ENCODE results near the gene KRT3.

KRT3 gene

DNA sequence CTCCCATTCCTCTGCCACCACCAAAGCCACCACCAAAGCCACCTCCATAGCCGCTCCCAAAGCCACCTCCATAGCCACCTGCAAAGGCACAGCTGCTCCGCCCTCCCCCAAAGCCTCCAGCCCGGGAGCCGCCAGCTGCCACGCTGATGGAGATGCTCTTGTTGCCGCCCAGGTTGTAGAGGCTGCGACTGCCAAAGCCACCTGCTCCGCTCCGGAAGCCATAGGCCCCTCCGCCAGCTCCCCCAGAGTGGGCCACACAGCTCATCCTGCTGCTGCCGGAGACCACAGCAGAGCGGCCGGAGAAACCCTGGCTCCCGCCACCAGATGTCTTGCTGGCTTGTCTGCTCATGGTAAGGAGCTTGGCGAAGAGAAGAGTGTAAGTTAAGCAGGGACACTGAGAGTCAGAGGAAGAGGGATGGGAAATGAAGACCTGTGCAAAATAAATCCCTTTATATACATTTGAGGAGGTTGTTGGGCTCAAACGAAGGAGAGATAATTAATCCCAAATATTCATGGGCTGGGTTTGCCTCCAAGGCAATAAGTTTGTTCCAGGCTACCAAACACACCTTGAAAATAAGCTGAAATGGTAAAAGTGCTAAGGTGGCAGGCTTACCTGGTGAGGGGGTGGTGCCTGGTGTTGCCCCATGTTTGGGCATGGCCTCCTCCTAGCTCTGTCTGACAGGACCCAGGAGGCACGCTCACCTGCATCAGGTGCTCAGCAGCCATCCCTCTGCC is at the start of gene KRT3:
TSS of gene KRT3 (minus strand) at position 424 of the 735 bp plus-strand sequence. CDS start at position 349, 75 bp downstream.
- no peak for DNase-seq (ENCODE audit: low read depth)

DNA sequence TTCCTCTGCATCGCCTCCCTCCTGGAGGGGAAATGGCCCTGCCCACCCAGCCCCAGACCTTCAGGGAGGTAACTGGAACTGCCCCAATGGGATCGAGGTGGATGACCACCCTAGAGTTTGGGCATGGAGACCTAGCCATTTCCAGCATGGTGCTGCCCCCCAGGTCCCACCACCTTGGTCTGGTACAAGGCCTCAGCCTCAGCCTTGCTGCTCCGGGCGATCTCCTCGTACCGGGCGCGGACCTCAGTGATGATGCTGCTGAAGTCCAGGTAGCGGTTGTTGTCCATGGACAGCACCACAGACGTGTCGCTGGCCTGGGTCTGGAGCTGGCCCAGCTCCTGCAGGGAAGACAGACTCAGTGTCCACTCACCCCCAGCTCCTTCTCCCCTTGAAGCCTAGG is 48.5 kb upstream of the KRT3 start:
- no peak for DNase-seq (ENCODE audit: low read depth)

DNA sequence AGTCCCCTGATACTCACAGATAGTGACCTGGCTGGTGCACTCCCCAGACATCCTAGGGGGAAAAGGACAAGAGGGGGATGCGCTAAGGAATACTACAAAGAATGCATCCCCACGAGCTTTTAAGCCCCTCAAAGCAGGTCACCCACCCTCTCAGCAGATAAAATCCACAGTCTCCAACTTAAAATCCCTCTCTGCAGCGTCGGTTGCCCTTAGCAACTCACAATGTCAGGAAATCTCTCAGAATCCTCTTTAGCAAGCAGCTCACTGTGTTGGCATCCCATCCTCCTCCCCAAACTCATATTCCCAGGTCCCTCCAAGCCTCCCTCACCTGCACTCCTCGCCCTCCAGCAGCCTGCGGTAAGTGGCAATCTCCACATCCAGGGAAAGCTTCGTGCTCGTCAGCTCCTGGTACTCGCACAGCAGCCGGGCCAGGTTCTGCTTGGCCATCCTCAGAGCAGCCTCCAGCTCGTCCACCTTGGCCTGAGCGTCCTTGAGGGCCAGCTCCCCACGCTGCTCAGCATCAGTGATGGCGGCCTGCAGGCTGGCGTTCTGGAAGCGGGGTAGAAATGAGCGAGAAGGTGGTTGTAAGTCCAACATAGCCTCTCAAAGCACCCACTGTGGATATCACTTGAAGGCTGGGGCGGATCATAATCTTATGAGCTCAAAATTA is 43.7 kb upstream of the KRT3 start:
- DNase-seq (ENCODE audit: low read depth), result no peak

DNA sequence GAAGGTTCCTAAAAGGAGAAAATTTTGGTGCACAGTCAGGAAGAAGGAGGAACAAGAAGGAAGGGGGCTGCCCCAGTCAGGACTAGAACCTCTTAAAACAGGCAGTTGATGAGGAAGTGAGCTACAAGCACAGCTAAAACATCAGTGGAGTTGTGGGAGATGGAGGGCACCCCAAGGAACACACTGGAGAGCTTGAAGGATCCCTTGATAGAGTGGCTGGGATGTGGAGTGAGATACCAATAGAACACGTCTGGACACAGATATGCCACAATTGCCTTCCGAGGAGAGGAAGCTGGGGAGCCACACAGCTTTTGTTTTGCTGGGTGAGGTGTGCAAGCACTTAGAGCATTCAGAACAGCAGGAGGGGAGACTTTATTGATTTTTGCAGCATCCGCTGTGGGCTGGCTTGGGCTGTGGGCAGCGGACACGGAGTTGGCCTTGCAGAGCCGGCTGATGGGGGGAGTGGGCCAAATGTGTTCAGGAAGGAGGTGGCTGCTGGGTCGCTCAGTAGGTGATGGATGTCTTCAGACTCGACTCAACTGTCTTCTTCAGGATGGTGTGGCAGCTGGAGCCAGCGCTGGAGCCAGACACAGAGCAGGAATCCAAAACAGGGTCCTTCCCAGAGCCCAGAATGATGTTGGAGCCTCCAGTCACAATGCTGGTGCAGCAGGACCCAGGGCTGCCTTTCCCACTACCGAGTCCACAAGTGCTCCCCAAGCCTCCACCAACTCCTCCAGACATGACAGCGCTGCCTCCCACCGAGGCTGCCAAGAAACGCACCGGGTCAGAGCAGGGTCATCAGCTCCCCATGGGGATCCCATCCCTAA is 42.9 kb upstream of the KRT3 start:
- DNase-seq (ENCODE audit: low read depth), result no peak

DNA sequence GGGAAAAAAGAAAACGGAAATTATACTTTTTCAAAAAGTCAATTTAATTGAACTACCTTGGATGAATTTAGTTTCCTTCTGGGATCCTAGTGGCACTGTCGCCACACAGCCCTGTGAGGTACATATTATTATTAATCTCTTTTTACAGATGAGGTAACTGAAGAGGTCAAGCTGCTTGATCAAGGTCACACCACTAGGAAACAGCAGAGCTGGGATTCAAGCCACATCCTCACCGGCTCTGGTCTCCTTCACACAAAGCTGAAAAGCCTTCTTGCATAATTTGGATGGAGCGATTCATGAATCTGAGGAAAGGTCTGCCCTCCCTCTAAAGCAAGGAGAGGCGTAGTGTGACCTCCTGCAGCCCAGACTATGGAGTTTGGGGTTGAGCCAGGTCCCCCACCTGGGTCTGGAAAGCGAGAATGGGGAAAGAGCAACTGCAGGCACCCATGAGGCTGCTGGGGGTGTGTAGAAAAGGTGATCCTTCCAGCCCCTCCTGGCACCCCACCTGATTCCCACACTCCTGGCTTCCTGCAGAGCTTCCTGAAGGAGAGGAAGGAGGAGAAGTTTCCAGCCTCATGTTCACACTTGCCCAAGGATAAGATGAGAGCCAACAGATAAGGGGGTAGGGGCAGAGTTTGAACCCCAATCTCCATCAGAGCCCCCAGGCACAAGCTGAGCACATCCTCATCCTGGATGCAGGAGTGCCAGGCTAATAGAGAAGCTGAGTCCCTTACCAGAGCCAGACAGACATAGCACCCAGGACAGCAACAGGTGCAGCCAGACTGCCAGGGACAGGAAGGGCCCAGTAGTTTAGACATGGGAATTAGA is 42.1 kb upstream of the KRT3 start:
- DNase-seq (ENCODE audit: low read depth), result no peak

DNA sequence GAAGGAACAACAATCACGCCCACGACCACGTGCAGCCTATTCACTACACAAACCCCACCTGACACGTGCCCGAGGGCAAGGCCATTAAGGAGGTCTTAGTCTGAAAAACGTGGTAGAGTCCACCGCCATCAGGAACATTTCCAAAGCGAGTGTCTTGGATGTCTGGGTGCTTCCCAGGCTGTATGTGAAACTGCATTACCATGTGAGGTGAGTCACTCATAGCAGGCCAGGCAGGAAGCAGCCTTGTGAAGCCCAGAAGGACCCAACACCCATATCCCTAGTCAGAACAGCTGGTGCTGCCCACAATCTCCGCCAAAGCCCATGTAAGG is 41.5 kb upstream of the KRT3 start:
- DNase-seq (ENCODE audit: low read depth), result no peak

DNA sequence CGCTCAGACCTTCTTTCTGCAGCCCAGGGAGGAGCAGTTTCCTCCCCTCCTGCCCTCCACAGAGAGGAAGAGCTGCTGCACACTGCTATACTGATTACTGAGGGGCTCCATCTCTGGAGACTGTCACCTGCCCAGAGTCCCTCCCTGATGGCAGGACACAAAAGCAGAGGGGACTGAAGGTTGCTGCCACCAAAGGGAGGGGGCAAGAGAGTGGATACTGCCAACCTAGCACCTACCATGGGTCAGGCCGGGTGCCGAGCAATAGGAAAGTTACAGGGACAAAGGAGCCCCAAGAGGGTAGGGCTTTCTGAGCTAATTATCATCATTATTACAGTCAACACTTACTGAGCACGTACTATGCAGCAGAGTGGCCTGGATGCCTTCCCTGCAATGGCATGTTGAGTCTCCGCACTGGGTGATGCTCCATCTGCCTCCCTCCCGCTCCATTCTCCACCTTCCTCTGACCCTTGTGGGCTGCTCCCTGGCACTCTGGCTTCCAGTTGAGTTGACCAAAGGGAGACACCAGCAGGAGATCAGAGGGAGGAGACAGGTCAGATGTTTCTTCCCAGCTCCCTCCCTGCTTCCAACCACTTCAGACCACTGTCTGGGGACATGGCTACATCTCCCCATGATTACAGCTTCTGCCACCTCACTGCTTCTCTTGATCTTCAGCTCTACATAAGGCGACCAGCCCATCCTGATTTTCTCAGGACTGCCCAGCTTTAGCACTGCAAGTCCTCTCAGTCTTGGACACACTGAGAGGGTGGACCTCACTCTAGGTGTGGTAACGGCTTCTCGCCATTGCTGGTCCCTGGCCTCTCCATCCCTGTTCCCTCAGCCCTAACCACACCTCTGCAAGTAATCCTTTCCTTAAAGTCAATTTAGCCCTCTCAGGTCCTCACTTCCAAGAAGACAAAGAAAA is 40.8 kb upstream of the KRT3 start:
- no peak for DNase-seq (ENCODE audit: low read depth)

DNA sequence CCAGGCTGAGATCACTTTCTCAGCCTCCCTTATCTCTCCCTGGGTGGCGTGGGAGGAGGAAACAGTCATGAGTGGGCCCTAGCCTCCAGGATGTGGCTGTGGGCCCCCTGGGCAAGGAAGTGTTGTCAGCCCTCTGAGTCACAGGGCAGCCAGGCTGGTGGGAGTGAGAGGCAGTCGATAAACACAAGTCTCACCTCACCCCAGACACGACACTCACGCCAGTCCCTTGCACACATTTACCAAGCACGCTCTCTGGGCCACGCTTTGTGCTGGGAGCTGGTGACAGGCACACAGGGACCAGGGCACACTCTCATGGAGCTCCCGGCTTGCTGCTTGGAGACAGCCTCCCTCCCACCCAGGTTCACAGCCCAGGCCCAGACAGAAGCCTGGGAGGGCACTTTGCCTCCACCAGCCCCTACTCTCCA is 40.1 kb upstream of the KRT3 start:
- peak; percentile 27 for DNase-seq (ENCODE audit: low read depth)

DNA sequence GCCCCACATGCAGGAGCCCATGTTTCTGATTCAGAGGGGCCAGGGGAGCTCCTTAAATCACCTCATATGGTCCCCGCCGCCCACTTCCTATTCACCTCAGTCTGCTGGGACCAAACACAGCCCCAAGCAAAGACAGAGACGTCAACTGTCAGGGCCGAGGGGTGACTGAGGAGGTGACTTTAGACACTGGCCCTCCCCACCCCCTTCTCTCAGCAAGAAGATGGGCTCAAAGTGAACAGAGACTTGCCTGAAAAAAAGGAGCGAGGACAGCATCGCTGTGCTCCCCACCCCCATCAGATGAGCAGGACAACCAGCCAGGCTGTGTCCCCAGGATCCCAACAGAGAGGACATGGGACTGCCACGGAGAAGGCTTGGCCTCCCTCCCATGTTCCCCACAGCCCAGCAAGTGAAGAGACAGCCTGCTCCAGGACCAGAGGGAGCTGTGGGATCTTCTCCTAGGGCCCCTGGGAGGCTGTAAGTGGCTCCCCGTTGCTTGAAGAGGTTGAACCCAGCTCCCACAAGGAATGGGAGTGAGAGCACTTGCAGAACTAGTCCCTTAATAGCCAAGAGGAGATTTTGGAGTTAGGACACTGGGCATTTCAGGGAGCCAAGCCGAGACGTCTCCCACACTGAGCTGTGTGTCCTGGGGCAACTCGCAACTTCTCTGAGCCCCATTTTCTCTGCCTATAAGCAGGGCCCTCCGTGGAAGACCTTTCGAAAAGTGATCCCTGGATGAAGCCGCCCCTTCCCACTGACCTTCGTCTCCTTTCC is 39.5 kb upstream of the KRT3 start:
- DNase-seq (ENCODE audit: low read depth), result no peak

DNA sequence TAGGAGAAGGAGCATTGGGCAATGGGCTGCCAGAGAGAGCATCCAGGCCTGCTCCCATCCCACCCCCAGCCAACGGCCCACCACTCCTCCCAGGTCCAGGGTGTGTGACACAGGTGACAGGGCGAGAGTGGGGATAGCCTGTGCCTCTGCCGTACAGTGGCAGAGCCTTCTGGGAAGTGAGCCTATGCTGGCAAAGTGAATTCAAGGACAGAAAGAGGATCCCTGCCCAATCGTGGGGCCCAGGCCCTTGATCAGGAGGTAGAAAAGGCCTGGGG is 38.7 kb upstream of the KRT3 start:
- no peak for DNase-seq (ENCODE audit: low read depth)

DNA sequence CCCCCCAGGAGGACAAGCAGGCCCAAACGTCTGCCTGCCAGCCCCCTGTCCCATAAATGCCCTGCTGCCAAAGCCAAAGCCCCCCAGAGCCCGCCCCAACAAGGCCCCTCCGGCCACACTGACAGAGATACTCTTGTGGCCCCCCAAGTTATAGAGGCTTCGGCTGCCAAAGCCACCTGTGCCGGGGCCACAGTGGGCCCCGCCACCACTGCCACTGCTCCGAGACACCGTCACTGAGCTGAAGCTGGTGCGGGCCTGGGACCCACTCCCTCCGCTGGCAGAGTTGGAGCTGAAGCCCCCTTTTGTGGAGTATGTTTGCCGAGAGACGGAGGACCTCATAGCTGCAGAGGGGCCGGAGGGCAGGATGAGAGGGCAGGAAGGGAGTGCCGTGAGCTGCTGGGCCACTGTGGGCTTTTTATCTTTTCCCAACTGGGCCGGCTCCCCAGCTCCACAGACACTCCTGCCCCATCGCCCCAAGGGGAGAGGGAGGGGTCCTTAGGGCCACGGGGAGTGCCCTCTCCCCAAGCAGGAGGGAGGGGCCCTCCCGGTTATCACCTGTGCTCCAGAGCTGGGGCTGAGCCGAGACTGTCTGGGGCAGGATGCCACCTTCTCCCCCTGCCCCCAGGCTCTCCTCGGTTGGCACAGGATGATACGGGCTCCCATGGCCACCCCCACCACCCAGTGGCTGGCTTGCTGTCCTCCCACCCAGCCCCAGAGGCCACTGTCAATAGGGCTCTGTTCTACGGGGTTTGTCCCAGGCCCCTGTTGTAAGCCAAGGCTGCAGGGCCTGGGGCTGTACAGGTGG is 38.2 kb upstream of the KRT3 start, which contains the start of gene KRT79:
TSS of gene KRT79 (minus strand) at position 390 of the 805 bp plus-strand sequence. CDS start at position 339, 51 bp downstream.
- DNase-seq (ENCODE audit: low read depth), result no peak

DNA sequence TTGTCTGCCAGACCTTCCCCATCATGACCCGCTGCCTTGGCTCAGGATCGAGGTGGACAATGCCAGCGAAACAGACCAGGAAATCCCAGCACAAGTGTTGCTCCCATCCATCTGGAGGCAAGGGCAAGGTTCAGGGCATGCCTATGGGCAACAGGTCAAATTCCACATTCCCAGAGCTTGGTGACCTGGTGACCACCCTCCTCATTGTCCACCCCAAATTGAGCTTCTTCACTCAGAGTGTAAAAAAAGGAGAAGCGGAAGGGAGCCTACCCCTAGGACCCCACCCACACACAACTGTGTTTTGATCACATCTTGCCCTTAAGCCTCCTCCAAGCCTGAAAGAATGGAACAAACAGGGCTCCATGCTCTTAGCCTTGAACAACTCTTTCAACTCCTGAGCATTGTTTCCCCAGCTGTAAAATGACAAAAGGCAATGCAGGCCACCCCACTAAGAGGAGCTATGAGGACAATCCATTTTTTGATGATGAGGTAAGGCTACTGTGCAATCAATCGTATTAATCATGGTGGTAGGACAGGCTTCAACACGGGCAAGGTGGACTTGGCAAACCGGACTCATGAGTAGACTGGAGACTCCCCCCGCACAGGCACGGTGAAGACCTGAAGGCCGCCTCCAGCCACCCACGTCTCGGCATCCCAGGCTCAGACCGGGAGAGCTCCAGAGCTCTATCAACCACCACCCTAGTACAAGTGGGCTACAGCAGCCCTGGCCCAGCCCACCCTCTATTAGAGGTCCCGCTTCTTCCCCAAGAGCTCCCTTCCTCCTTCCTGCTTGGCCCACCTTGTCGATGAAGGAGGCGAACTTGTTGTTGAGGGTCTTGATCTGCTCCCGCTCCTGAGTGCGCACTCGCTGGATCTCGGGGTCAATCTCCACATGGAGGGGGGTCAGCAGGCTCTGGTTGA is 37.3 kb upstream of the KRT3 start:
- no peak for DNase-seq (ENCODE audit: low read depth)

DNA sequence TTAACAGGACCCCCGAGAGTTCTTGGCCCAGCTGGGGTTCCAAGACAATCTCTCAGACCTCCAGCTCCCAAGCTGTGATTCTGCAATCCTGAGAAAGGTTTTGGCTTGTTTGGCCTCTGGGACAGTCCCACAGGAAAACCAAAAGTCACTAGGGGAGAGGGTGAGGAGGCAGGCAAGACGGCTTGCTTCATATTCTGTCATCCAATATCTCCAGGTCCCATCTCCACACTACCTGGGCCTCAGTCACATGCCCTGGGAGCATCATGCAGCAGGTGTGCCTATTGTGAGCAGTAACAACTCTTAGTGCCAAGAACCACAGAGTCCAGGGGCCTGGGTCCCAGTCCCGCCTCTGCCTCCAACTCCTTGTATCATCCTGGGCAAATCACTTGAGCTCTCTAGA is 36.5 kb upstream of the KRT3 start:
- no peak for DNase-seq (ENCODE audit: low read depth)

DNA sequence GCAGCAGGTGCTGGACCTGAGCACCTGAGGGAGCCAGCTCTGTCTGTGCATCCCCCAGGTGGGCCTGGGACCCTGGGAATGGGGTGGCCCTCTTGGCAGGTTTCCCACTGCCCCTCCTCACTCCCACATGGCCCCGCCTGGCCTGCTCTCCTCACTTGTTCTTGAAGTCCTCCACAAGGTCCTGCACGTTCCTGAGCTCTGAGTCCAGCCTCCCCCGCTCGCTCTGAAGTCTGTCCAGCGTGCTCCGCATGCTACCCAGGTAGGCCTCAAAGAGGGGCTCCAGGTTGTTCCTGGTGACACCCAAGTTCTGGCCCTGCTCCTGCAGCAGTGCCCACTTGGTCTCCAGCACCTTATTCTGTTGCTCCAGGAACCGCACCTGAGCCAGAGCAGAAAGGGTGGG is 35.3 kb upstream of the KRT3 start:
- DNase-seq (ENCODE audit: low read depth), result no peak

DNA sequence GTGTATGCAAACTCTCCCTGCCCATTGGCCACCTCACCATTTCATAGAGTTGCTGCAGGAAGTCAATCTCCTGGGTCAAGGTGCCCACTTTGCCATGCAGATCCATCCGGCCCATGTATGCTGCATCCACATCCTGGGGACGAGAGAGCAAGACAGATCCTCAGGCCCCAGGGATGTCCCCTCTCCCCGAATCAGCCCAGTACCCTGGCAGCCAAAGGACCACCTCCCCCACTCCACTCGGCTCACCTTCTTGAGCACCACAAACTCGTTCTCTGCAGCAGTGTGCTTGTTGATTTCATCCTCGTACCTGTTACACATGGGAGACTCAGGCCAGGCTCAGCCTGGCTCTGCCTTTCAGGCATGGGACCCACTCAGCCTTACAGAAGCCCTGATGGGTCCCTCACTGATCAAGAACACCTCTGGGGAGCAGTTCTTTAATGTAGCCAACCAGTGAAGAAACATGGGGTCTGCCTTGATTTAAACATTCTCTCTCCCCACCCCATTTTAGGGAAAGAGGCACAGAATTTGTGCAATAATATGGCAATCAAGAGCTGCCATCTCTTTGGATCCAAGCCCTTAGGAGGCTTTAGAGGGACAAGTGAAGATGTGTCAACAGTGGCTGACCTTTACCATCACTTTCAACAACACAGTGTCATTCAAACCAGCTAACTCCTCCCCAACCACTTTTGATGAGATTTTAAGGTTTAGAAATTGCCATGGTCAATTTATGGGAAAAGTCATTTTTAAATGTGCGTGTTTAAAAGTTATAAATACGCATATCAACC is 34.3 kb upstream of the KRT3 start:
- DNase-seq (ENCODE audit: low read depth), result no peak

DNA sequence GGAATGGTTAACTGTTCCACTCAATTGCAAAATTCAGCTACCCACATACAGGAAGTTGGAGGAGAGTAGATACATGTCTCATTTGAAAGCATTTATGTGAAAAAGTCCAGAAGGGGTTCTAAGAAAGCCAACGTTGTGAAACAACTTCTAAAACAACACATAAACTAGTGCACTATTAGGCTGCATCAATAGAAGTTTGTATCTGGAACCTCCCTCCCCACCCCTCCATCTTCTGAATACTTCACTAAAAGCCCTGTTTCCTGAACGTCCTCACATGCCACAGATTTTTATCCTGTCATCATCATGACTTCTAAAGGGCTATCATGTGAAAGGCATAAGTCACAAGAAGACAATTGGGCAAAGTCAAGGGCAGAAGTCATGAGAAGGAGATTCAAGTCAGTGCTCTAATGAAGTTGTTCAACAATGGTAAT is 32.7 kb upstream of the KRT3 start:
- DNase-seq (ENCODE audit: low read depth), result no peak

DNA sequence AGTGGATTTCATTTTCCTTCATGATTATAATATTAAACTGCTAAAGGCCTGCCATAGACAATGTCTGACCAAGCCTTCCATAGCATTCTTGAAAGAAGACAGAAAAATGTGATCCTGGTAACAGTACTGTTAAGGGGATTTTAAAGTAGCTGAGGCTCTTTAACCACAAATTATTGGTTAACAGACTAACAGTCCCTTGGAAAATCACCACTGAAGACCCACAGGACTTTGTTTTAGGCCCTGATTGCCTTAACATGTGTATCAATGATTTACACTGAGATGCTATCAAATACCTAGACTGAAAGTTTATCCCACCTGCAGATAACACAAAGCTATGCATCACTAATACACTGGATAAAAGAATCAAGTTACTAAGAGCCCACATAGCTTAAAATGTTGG is 32.2 kb upstream of the KRT3 start:
- DNase-seq (ENCODE audit: low read depth), result no peak

All from stimulated activated CD8-positive, alpha-beta memory T cell treated with anti-CD3 and anti-CD28 coated beads, Interleukin-12 subunit alpha, Interleukin-12 subunit beta, amount 100 ng/mL, for 1 hour (primary cell).